H1 (cell line): ENCODE results near the gene PDE4D. TPM values are rescaled to one million over a fixed set of nuclear protein-coding genes. Genes with fewer than 3 reads are reported as not detected.

Experiments
- BRCA1 ChIP-seq: IDR thresholded peaks from 2 replicates; pipeline ENCODE4 v1.6.1; 2012; ENCODE audit warnings: low read depth, low read length, improper control_type of control experiment
- EGR1 ChIP-seq: IDR thresholded peaks from 2 replicates; pipeline ENCODE4 v1.6.1; 2011; ENCODE audit warnings: low read depth, low read length, borderline replicate concordance
- HDAC2 ChIP-seq, 2 experiments: fragments of 300-600 bp in 1 of 2; sonication (generic) in 1 of 2; IDR thresholded peaks; 2 replicates each; pipeline ENCODE4 v1.6.1; 2011 to 2012; ENCODE audit warnings: low read depth in 2 of 2, low read length in 2 of 2, mild to moderate bottlenecking in 2 of 2, moderate library complexity in 2 of 2, borderline replicate concordance in 1 of 2, inconsistent platforms in 1 of 2
- RFX5 ChIP-seq: IDR thresholded peaks from 2 replicates; pipeline ENCODE4 v1.6.1; 2011; ENCODE audit warnings: low read depth, low read length, improper control_type of control experiment, borderline replicate concordance
- SP1 ChIP-seq: IDR thresholded peaks from 2 replicates; pipeline ENCODE4 v1.6.1; 2011; ENCODE audit warnings: low read depth, low read length
- SP4 ChIP-seq: IDR thresholded peaks from 2 replicates; pipeline ENCODE4 v1.6.1; 2012; ENCODE audit warnings: low read length, inconsistent platforms
- TBP ChIP-seq: IDR thresholded peaks from 2 replicates; pipeline ENCODE4 v1.6.1; 2011; ENCODE audit warnings: low read depth, low read length, improper control_type of control experiment
- YY1 ChIP-seq: IDR thresholded peaks from 2 replicates; pipeline ENCODE4 v1.6.1; 2011; ENCODE audit warnings: low read depth, mild to moderate bottlenecking, low read length
- polyA plus RNA-seq, 7 experiments: library from polyadenylated mRNA; depleted of rRNA in 3 of 7; stranded (reverse) in 5 of 7; unstranded in 2 of 7; fragments of >200 nt in 5 of 7; fragments of 200-250 nt in 2 of 7; gene quantifications; 1 replicate in 5 of 7; 2 replicates in 1 of 7; 4 replicates in 1 of 7; pipeline versions ENCODE4 v1.2.1 to v1.2.3, GENCODE V29; 2011 to 2013; ENCODE audit warnings: missing spikeins in 2 of 7, mixed read lengths in 2 of 7
- total RNA-seq: library from RNA; stranded (reverse); fragmentation: NEBNext Ultra II Directional; extraction: Animal tissue kit (Norgen Biotek cat#: 25700); gene quantifications from 2 replicates; pipeline ENCODE4 v1.2.1, GENCODE V29; 2021
- TF ChIP-seq, protein P1 (sequence below): fragments of 300-600 bp; sonication (generic); IDR thresholded peaks from 2 replicates; pipeline ENCODE4 v1.7.1; 2012; ENCODE audit warnings: low read length, moderate library complexity, mild to moderate bottlenecking, inconsistent platforms; ENCODE audit not compliant: insufficient replicate concordance
- TF ChIP-seq, protein P2 (sequence below): IDR thresholded peaks from 2 replicates; pipeline ENCODE4 v1.6.1; 2011; ENCODE audit warnings: low read length, improper control_type of control experiment
- TF ChIP-seq, protein P3 (sequence below): IDR thresholded peaks from 2 replicates; pipeline ENCODE4 v1.6.1; 2011; ENCODE audit warnings: low read depth, mild to moderate bottlenecking, low read length; ENCODE audit not compliant: insufficient read depth

PDE4D gene
- total and polyA plus RNA-seq, 2 of the 8 experiments (the other 6 are each of a cell fraction or from before 2014, with no cell fraction given), result 2.3 to 3.7 TPM

DNA sequence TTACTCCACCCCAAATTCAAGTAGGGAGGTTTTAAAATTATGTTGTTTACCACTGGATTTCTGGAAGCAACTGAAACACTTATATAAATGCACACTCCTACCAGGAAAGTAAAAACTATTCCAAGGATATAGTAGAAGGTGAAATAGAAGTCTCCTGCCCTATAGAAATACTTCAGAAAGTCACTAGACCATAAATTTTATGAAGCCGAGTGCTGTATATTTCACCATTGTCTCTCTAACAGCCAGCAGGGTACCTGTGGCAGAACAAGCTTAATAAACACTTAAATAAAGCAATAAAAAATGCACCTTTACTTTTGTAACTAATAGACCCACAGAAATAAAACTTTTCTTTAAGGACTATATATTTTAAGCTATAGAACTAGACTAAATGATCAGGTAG is 631.6 kb downstream of the PDE4D start (continued):
- TF ChIP-seq, protein P1, sequence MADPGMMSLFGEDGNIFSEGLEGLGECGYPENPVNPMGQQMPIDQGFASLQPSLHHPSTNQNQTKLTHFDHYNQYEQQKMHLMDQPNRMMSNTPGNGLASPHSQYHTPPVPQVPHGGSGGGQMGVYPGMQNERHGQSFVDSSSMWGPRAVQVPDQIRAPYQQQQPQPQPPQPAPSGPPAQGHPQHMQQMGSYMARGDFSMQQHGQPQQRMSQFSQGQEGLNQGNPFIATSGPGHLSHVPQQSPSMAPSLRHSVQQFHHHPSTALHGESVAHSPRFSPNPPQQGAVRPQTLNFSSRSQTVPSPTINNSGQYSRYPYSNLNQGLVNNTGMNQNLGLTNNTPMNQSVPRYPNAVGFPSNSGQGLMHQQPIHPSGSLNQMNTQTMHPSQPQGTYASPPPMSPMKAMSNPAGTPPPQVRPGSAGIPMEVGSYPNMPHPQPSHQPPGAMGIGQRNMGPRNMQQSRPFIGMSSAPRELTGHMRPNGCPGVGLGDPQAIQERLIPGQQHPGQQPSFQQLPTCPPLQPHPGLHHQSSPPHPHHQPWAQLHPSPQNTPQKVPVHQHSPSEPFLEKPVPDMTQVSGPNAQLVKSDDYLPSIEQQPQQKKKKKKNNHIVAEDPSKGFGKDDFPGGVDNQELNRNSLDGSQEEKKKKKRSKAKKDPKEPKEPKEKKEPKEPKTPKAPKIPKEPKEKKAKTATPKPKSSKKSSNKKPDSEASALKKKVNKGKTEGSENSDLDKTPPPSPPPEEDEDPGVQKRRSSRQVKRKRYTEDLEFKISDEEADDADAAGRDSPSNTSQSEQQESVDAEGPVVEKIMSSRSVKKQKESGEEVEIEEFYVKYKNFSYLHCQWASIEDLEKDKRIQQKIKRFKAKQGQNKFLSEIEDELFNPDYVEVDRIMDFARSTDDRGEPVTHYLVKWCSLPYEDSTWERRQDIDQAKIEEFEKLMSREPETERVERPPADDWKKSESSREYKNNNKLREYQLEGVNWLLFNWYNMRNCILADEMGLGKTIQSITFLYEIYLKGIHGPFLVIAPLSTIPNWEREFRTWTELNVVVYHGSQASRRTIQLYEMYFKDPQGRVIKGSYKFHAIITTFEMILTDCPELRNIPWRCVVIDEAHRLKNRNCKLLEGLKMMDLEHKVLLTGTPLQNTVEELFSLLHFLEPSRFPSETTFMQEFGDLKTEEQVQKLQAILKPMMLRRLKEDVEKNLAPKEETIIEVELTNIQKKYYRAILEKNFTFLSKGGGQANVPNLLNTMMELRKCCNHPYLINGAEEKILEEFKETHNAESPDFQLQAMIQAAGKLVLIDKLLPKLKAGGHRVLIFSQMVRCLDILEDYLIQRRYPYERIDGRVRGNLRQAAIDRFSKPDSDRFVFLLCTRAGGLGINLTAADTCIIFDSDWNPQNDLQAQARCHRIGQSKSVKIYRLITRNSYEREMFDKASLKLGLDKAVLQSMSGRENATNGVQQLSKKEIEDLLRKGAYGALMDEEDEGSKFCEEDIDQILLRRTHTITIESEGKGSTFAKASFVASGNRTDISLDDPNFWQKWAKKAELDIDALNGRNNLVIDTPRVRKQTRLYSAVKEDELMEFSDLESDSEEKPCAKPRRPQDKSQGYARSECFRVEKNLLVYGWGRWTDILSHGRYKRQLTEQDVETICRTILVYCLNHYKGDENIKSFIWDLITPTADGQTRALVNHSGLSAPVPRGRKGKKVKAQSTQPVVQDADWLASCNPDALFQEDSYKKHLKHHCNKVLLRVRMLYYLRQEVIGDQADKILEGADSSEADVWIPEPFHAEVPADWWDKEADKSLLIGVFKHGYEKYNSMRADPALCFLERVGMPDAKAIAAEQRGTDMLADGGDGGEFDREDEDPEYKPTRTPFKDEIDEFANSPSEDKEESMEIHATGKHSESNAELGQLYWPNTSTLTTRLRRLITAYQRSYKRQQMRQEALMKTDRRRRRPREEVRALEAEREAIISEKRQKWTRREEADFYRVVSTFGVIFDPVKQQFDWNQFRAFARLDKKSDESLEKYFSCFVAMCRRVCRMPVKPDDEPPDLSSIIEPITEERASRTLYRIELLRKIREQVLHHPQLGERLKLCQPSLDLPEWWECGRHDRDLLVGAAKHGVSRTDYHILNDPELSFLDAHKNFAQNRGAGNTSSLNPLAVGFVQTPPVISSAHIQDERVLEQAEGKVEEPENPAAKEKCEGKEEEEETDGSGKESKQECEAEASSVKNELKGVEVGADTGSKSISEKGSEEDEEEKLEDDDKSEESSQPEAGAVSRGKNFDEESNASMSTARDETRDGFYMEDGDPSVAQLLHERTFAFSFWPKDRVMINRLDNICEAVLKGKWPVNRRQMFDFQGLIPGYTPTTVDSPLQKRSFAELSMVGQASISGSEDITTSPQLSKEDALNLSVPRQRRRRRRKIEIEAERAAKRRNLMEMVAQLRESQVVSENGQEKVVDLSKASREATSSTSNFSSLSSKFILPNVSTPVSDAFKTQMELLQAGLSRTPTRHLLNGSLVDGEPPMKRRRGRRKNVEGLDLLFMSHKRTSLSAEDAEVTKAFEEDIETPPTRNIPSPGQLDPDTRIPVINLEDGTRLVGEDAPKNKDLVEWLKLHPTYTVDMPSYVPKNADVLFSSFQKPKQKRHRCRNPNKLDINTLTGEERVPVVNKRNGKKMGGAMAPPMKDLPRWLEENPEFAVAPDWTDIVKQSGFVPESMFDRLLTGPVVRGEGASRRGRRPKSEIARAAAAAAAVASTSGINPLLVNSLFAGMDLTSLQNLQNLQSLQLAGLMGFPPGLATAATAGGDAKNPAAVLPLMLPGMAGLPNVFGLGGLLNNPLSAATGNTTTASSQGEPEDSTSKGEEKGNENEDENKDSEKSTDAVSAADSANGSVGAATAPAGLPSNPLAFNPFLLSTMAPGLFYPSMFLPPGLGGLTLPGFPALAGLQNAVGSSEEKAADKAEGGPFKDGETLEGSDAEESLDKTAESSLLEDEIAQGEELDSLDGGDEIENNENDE, result no peak
- TF ChIP-seq EGR1, result no peak
- TF ChIP-seq TBP, result no peak
- TF ChIP-seq, protein P2, sequence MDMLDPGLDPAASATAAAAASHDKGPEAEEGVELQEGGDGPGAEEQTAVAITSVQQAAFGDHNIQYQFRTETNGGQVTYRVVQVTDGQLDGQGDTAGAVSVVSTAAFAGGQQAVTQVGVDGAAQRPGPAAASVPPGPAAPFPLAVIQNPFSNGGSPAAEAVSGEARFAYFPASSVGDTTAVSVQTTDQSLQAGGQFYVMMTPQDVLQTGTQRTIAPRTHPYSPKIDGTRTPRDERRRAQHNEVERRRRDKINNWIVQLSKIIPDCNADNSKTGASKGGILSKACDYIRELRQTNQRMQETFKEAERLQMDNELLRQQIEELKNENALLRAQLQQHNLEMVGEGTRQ, result no peak
- TF ChIP-seq SP4, result no peak
- no peak for TF ChIP-seq YY1
- no peak for TF ChIP-seq SP1
- no peak for TF ChIP-seq BRCA1
- TF ChIP-seq HDAC2 (IDR thresholded peaks at IDR 0.05; ENCODE audit: borderline replicate concordance in 1 of 2, low read depth in 2 of 2, low read length in 2 of 2), result no peak
- TF ChIP-seq RFX5, result no peak
- TF ChIP-seq, protein P3, sequence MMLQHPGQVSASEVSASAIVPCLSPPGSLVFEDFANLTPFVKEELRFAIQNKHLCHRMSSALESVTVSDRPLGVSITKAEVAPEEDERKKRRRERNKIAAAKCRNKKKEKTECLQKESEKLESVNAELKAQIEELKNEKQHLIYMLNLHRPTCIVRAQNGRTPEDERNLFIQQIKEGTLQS, result no peak
